HEK293 (cell line): Measurements from ENCODE around the gene IKZF2.

ENCODE experiments used
- CTCF ChIA-PET: fragments of 350-600 bp; formaldehyde crosslinking; extraction: SDS; loops from one replicate; lab custom pipeline; 2021; ENCODE audit warnings: antibody characterized with exemption; lab: Yijun Ruan, JAX
- POLR2A ChIA-PET: fragments of 300-600 bp; formaldehyde crosslinking; extraction: SDS; loops from one replicate; lab custom pipeline; 2020; ENCODE audit warnings: antibody characterized with exemption, inconsistent platforms; lab: Yijun Ruan, JAX
- H3K27ac ChIP-seq: fragments of 200-500 bp; sonication (Bioruptor generic); 2 replicates; pipeline ENCODE4 v1.5.1; 2014; ENCODE audit warnings: low read depth, low read length, control low read depth, inconsistent platforms; ENCODE audit errors: extremely low read depth
- H3K36me3 ChIP-seq, 2 experiments: fragments of 200-500 bp in 1 of 2; sonication (Bioruptor generic) in 1 of 2; 1 replicate in 1 of 2; 2 replicates in 1 of 2; pipeline ENCODE4 v1.5.1; 2014 to 2017; ENCODE audit warnings: inconsistent platforms in 2 of 2, low read length in 2 of 2; ENCODE audit not compliant: control insufficient read depth in 2 of 2, insufficient read depth in 1 of 2
- H3K4me1 ChIP-seq: fragments of 200-500 bp; sonication (Bioruptor generic); 2 replicates; pipeline ENCODE4 v1.5.1; 2014; ENCODE audit warnings: mild to moderate bottlenecking, low read length, inconsistent platforms; ENCODE audit not compliant: control insufficient read depth, insufficient read depth
- H3K4me3 ChIP-seq: 2 replicates; pipeline ENCODE4 v1.5.1; 2011; ENCODE audit warnings: low read depth, mild to moderate bottlenecking, control low read depth, low read length, moderate library complexity
- H3K9me3 ChIP-seq: fragments of 200-500 bp; sonication (Bioruptor generic); 2 replicates; pipeline ENCODE4 v1.5.1; 2014; ENCODE audit warnings: low read depth, low read length, inconsistent platforms; ENCODE audit not compliant: control insufficient read depth, insufficient read depth
- AEBP2 ChIP-seq: fragments of 450-650 bp; formaldehyde crosslinking; IDR thresholded peaks from 2 replicates; pipeline ENCODE4 v1.5.1; 2016; ENCODE audit warnings: missing biosample characterization, missing genetic modification characterization, borderline replicate concordance
- HIC1 ChIP-seq: fragments of 450-650 bp; formaldehyde crosslinking; IDR thresholded peaks from 2 replicates; pipeline ENCODE4 v1.5.1; 2016; ENCODE audit warnings: missing biosample characterization, missing genetic modification characterization
- INSM2 ChIP-seq: fragments of 450-650 bp; formaldehyde crosslinking; IDR thresholded peaks from 2 replicates; pipeline ENCODE4 v1.5.1; 2016; ENCODE audit warnings: missing biosample characterization, missing genetic modification characterization
- MZF1 ChIP-seq: fragments of 450-650 bp; formaldehyde crosslinking; IDR thresholded peaks from 2 replicates; pipeline ENCODE4 v1.5.1; 2017; ENCODE audit warnings: missing biosample characterization, missing genetic modification characterization, borderline replicate concordance
- ZNF112 ChIP-seq: fragments of 450-650 bp; formaldehyde crosslinking; IDR thresholded peaks from 2 replicates; pipeline ENCODE4 v1.5.0; 2017; ENCODE audit warnings: missing biosample characterization, missing genetic modification characterization
- ZNF18 ChIP-seq: fragments of 450-650 bp; formaldehyde crosslinking; IDR thresholded peaks from 2 replicates; pipeline ENCODE4 v1.5.1; 2016; ENCODE audit warnings: missing biosample characterization, missing genetic modification characterization
- ZNF280C ChIP-seq: fragments of 450-650 bp; formaldehyde crosslinking; IDR thresholded peaks from 2 replicates; pipeline ENCODE4 v1.5.1; 2016; ENCODE audit warnings: missing biosample characterization, missing genetic modification characterization
- ZNF362 ChIP-seq: fragments of 450-650 bp; formaldehyde crosslinking; IDR thresholded peaks from 2 replicates; pipeline ENCODE4 v1.5.1; 2016; ENCODE audit warnings: missing biosample characterization, missing genetic modification characterization
- ZNF510 ChIP-seq: fragments of 450-650 bp; formaldehyde crosslinking; IDR thresholded peaks from 2 replicates; pipeline ENCODE4 v1.5.1; 2018; ENCODE audit warnings: mild to moderate bottlenecking, missing genetic modification characterization, missing biosample characterization; ENCODE audit not compliant: insufficient replicate concordance
- ZNF513 ChIP-seq: fragments of 450-650 bp; IDR thresholded peaks from 2 replicates; pipeline ENCODE4 v1.5.1; 2018; ENCODE audit warnings: missing biosample characterization, missing genetic modification characterization
- ZNF544 ChIP-seq: fragments of 450-650 bp; formaldehyde crosslinking; IDR thresholded peaks from 2 replicates; pipeline ENCODE4 v1.5.0; 2017; ENCODE audit warnings: missing biosample characterization, missing genetic modification characterization
- ZNF677 ChIP-seq: fragments of 450-650 bp; IDR thresholded peaks from 2 replicates; pipeline ENCODE4 v1.5.0; 2018; ENCODE audit warnings: missing biosample characterization, mild to moderate bottlenecking, missing genetic modification characterization, moderate library complexity
- ZNF791 ChIP-seq: fragments of 450-650 bp; formaldehyde crosslinking; IDR thresholded peaks from 2 replicates; pipeline ENCODE4 v1.5.1; 2016; ENCODE audit warnings: missing biosample characterization, missing genetic modification characterization
- ZNF830 ChIP-seq: fragments of 450-650 bp; IDR thresholded peaks from 2 replicates; pipeline ENCODE4 v1.5.0; 2018; ENCODE audit warnings: missing biosample characterization, missing genetic modification characterization, low read depth, mild to moderate bottlenecking, moderate library complexity
- ZXDB ChIP-seq: fragments of 450-650 bp; formaldehyde crosslinking; IDR thresholded peaks from 2 replicates; pipeline ENCODE4 v1.5.1; 2016; ENCODE audit warnings: missing biosample characterization, missing genetic modification characterization

Gene IKZF2

GRCh38 chr2:213108308-213108707 is 43.1 kb downstream of the IKZF2 start:
- no peak overlapping the region for H3K27ac ChIP-seq
- ChIA-PET POLR2A (no interaction called here), CTCF (interaction anchor here (0.5 kb wide), 1 partner anchor 17 kb away, joined by 3 read pairs; no protein-coding TSS in a partner anchor)
- H3K4me1 ChIP-seq = no peaks in the 10 kb centered on the region; the same call in 1 of the 2 replicates
- no peaks in the 10 kb centered on the region for H3K9me3 ChIP-seq
- no peaks in the 10 kb centered on the region for H3K36me3 ChIP-seq
- H3K4me3 ChIP-seq = no peak overlapping the region
- TF ChIP-seq ZNF791 (tag by site-specific recombination) (no peak), ZNF544 (tag by site-specific recombination) (no peak), ZNF510 (tag by site-specific recombination) (no peak)
- TF ChIP-seq, all 188 proteins: peak for 0

- ChIA-PET CTCF (no interaction called here), POLR2A (no interaction called here)
- H3K36me3 ChIP-seq = no peaks in the 10 kb centered on the region
- H3K9me3 ChIP-seq = no peaks in the 10 kb centered on the region
- no peak overlapping the region for H3K27ac ChIP-seq
- H3K4me3 ChIP-seq = no peak overlapping the region
- no peak for TF ChIP-seq ZNF677 (tag by site-specific recombination)
- H3K4me1 ChIP-seq = no peaks in the 10 kb centered on the region; the same call in 1 of the 2 replicates
These were observed 43.7 kb downstream of the IKZF2 start for GRCh38 chr2:213107728-213108127.

GRCh38 chr2:213105212-213105611 is 46.2 kb downstream of the IKZF2 start:
- H3K27ac ChIP-seq = no peak overlapping the region
- no peaks in the 10 kb centered on the region; the same call in 1 of the 2 replicates for H3K4me1 ChIP-seq
- no peak overlapping the region for H3K4me3 ChIP-seq
- ChIA-PET POLR2A (interaction anchor here (0.6 kb wide), 1 partner anchor 276 kb away, joined by 5 read pairs; no protein-coding TSS in a partner anchor), CTCF (no interaction called here)
- no peaks in the 10 kb centered on the region for H3K9me3 ChIP-seq
- no peak for TF ChIP-seq ZXDB
- no peak for TF ChIP-seq ZNF513
- H3K36me3 ChIP-seq = no peaks in the 10 kb centered on the region

- no peaks in the 10 kb centered on the region; the same call in 1 of the 2 replicates for H3K4me1 ChIP-seq
- CTCF ChIA-PET = interaction anchor here (0.7 kb wide), 1 partner anchor 329 kb away, joined by 3 read pairs; no protein-coding TSS in a partner anchor
- H3K36me3 ChIP-seq = no peaks in the 10 kb centered on the region
- H3K27ac ChIP-seq = no peak overlapping the region
- H3K4me3 ChIP-seq = no peak overlapping the region
- POLR2A ChIA-PET = interaction anchor here (0.6 kb wide), 1 partner anchor 276 kb away, joined by 5 read pairs; no protein-coding TSS in a partner anchor
- no peaks in the 10 kb centered on the region for H3K9me3 ChIP-seq
- TF ChIP-seq ZNF830 (tag by site-specific recombination) (no peak), HIC1 (tag by site-specific recombination) (no peak), ZNF362 (tag by site-specific recombination) (no peak), MZF1 (no peak), ZNF18 (tag by site-specific recombination) (no peak), INSM2 (tag by site-specific recombination) (no peak), ZNF280C (no peak), ZNF112 (tag by site-specific recombination) (no peak), AEBP2 (tag by site-specific recombination) (no peak)
These were observed 46.6 kb downstream of the IKZF2 start for GRCh38 chr2:213104903-213105202.
